HG03521 (cell line): ENCODE measurements around the gene SWT1.
A peak's percentile ranks its signal among the peaks of the same experiment; 100 is the strongest.

ENCODE experiments used
- ATAC-seq: cut with Tn5 transposase; IDR thresholded peaks from one replicate; pipeline ENCODE4 v1.9.1; 2021; ENCODE audit warnings: mild to moderate bottlenecking, moderate library complexity; ENCODE audit not compliant: unreplicated experiment

Gene SWT1, protein sequence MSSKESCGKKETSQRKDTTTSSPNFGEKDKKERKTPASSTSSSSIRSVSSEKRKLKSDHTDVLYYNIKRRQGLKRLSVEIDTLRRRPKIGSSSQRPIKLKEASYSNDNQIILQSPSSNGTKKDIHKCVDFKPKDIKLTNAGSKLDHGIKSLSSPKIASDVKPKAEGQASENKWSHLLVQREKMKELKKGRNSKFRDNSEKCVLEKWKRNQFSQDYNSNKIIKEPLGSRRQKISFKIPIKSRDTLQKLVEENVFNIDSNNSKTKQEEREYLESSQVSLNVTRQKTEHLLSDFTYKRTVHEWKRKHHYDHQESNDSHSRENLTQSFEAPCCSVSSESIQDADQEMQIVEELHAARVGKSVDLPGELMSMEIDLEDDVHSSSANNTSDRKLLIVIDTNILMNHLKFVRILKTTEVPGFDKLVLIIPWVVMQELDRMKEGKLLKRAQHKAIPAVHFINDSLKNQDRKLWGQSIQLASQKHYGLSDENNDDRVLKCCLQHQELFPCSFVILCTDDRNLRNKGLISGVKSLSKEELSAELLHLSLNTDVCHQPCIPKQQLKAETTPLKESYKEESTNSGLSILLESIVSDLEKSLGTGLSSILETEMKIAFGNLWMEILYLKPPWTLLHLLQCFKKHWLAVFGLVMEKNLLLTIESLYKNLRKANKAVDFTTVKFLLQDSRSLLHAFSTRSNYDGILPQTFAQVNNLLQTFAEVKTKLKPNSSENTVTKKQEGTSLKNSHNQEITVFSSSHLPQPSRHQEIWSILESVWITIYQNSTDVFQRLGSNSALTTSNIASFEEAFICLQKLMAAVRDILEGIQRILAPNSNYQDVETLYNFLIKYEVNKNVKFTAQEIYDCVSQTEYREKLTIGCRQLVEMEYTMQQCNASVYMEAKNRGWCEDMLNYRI

DNA sequence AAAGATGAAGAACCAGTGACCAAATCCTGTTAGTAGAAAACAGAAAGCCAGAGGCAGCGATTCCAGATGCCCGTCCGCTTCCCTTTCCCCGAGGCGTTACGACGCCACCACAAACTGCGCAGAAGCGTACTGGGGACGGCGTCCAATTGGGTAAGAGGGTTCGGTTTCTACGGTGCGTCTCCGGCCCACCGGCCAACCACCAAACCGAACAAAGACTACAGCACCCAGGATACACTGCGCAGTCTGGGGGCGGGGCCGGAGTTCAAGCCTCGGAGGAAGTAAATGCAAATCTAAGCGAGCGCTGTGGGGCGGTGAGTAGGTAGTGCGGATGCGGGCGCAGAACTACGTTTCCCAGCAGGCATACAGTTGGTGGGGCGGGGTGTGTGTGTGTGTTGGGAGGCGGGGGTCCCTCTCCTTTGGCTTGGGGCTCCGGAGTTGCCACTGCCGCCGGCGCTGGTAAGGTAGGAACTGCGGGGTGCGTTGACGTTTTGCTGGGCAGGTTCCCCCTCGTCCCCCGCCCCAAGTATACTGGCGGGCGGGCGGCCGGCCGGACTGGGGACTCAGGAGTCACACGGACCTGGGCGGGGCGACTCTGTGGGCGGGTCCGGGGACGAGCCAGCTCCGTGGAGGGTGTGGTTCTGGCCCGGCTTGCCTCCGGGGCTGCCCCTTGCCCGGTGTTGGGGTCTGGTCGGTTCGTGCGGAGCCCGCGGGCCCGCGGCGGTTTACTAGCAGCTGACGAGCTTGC, at the start of gene SWT1, which contains the start of gene TRMT1L:
Gene SWT1 (plus strand): TSS at position 314 of the 745 bp plus-strand sequence. CDS start 3,675 bp downstream, outside the sequence.
Gene TRMT1L (minus strand): TSS at position 100 of the 745 bp plus-strand sequence. CDS start 241 bp downstream, outside the sequence.
- peak; percentile 92 for ATAC-seq

DNA sequence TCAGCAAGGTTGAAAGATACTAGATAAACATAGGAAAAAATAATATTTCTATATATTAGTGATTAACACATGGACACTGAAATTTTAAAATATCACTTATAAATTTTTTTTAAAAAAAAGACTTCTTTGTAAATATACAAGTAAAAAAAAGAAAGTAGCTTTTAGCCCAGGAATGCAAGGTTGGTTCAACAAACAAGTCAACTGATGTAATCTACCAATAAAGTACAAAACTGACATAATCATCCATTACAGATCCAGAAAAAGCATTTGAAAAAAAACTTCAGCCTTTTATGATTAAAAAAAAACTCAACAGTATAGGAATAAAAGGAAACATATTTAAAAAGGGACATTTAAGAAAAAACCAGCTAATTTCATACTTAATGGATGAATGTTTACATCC, 48.6 kb upstream of the SWT1 start:
- ATAC-seq = no peak

DNA sequence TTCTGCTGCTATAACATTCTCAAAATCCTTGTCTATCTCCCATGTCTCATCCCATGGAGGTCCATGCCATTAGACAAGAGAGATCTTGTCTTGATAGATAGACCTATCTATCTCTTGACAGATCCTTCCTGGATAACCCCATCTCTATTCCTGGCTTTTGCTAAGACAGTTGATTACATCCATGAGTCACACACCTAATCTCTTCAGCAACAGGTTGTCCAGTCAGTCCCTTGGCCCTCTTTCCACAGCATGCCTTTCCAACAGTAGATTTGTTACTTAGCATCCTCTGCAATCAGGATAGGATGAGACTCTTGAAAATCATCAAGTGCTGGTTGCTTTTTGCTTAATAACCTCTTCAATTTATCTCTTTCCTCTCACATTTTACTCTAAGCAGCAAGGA, 46.8 kb upstream of the SWT1 start:
- no peak for ATAC-seq

DNA sequence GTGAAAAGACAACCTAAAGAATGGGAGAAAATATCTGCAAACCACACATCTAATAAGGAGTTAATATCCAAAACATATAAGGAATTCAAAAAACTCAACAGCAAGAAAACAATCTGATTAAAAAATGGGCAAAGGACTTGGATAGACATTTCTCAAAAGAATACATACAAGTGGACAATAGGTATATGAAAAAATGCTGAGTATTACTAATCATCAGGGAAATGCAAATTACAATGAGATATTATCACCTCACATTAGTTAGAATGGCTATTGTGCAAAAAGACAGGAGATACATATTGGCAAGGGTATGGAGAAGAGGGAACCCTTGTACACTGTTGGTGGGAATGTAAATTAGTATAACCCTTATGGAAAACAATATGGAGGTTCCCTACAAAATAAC, 45.1 kb upstream of the SWT1 start:
- ATAC-seq = no peak

DNA sequence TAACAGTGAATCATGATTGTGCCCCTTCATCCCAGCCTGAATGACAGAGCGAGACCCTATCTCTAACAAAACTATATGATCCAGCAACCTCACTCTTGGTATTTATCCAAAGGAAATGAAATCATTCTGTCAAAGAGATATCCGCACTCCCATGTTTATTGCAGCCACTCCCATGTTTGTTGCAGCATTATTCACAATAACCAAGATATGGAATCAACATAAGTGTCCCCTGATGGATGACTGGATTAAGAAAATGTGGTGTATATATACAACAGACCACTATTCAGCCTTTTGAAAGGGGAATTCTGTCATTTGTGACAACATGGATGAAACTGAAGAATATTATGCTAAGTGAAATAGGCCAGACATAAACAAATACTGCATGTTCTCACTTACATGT, 44.6 kb upstream of the SWT1 start:
- no peak for ATAC-seq

DNA sequence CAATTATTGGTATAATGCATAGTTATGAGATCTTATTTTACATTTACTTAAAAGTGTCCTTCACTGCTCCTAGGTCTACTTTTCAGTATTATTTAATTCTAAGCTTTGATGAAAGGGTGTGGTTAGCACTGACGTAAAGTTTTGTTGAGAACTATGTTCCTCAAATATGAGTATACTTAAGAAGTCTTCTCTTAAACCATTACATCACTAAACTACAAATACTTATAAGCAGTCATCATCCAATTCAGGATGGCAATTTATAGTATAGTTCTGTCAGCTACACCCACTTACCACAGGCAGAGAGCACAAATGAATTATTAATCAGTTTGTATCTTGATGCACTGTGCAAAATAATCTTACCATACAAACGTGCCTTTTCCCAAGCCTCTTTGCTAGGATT, 27.3 kb upstream of the SWT1 start:
- no peak for ATAC-seq

DNA sequence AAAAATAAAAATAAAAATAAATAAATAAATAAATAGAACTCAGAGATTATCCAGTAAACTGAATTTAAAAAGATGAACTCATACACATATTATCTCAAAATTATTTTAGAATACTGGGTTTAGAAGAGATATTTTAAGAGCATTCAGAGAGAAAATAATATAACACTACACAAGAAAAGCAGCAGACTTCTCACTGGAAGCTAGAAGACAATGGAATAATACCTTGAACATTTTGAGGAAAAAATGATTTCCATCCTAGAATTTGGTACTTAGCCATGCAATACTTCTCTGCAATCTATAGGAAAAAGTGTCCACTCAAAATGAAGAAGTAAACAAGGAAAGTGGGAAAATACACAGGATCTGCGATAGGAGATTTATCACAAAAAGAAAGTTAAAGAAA, 24.4 kb upstream of the SWT1 start:
- ATAC-seq = no peak

DNA sequence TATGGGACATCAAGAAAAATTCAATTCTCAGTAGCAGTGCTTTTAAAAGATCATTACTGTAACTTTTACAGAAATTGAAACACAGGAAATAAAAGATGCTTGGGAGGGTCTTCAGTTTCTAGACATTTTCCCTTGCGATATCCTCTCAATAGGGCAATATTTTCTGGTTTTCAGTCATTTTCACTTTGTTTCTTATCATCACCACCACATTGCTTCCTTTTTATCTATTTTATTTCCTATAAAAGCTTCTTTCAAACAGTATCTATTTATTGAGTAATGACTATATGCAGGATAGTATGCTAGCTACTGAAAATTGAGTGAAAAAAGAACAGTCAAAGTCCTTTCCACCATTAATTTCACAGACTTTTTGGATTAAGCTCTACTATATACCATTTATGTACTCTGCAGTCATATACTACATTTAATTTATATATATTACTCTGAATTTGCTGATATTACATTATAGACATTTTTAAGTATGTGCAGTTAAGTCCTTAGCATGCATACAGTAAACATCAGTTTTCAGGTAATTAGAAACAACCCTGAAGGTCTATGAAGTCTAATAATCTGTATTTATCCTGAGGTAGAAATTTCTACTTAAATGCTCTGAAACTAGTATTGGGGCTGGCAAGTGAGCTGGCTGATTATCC, 18.9 kb upstream of the SWT1 start:
- no peak for ATAC-seq

DNA sequence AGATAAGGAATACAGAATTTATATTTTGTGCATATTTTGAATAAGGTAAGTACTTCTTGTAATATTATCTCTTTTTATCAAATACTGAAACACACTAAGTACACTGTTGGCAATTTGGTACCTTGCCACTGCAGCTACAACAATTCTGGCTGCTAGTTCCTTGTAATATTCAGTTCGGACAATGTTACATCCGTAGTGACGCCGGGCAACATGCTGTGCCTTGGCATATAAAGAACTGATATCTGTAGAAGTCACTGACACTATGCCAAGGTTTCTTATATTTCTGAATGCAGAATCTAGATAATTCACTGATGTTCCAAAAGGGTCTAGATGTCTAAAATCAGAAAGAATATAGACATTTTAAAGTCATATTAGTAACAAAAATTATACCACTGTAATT, 17.7 kb upstream of the SWT1 start:
- no peak for ATAC-seq

DNA sequence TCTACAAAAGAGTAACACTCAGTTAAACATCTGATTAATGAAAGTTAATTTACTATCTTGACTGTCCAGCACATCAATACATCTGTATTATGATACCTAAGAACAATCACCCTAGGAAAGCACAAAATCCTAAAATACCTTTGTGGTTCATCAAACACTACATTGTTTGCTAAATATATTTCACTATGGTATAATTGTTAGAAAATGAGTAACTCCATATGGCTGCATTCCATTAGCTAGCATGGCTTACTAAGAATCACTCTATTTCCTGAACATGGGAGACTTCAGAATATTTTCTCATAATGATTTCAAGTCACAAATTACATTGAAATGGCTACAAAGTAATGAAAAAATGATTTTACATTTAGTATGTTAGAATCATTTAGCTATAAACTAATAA, 12.7 kb upstream of the SWT1 start:
- ATAC-seq = no peak

DNA sequence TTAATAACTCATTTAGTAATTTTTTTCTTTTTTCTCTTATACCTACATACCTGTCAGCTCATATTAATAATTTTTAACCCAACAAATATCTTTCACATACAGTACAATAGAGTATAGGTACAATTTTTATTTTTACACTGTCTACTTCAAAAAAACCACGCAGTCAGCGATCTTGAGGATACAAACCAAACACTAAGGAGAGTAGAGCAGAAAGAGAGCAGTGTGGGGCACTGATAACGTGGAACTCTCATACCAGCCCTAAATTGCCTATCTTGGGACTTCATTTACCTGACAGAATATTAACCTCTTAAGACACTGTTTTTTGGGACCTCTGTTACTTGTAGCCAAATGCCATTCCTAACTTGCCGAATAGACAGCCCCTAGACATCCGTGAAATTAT, 5.8 kb upstream of the SWT1 start:
- ATAC-seq = no peak

DNA sequence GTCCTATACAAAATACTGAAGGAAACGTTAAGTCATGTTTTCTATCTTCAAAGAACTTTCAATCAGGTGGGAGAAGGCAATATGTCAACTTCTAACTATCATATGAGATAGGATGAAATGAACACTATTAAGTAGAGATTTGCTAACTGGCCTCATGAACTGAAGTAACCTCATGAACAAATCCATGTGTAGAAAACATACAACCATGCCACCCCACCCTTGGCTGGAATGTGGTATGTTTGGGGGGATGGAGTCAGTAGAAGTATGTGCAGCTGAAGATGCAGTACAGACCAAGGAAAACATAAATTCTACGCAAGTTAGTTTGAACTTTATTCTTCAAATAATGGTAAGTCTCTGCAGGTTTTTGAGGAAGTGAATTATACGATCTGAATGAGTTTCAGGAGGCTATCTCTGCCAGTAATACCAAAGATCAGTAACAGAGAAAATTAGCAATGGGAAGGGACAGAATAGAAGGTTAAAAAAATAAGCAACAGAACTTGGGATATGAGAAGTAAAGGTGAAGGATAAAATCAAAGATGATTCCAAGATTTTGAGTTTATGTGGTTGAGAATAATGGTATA, 4.7 kb upstream of the SWT1 start:
- ATAC-seq = no peak

DNA sequence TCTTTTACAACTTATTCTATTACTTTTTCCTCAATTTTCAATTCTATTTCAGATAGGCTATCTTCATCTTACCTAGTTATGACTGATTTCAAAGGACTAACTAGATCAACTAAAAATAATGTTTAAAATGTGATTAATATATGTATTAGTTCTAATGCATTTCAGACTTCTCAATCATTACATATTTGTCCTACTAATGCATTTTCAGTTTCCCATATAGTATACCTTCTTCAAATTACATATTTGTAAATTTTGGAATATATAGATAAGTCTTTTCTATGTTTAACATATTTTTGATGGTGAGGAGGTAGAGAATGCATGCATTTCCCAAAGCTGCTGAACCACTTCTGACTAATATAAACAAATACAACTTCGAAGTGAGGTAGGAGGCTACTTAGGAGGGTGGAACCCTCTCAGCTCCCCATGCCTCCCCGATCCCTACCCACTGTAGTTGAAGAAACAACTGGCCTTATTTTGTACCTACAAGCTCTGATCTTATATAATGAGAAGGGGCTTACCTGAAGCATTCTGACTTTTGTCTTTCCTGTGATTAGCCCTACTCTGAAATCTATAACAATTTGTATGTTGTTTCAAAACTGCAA, 2.0 kb upstream of the SWT1 start:
- no peak for ATAC-seq

DNA sequence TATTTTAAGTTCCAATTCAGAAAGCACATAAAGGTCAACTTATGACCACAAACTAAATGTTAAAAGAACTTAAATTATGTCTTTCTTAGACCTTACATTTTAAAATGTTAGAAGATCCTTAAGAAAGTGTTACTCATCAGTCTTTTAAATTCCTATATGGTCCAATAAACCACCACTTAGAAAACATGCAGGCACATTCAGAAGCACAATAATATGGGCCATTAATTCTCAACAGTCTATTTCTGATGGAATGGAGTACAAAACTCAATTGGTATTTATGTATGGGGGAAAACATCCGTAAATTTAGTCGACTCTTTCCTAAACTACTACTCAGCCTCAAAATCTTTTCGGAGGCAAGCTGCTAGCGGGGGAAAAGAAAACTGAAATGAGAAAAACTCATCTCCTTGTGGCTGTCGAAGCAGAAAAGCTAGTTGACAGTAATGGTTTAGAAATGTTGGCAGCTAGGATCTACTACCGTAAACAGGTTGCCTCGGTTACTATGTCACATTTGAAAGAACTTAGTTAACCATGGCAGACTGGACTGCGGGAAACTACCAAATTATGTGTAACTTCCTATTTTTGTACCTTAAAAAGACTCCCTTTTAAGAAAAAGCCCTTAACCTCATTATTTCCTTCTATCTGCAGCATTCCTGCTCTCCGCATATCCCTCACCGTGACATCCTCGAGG, 1.2 kb upstream of the SWT1 start:
- ATAC-seq = peak; percentile 3

DNA sequence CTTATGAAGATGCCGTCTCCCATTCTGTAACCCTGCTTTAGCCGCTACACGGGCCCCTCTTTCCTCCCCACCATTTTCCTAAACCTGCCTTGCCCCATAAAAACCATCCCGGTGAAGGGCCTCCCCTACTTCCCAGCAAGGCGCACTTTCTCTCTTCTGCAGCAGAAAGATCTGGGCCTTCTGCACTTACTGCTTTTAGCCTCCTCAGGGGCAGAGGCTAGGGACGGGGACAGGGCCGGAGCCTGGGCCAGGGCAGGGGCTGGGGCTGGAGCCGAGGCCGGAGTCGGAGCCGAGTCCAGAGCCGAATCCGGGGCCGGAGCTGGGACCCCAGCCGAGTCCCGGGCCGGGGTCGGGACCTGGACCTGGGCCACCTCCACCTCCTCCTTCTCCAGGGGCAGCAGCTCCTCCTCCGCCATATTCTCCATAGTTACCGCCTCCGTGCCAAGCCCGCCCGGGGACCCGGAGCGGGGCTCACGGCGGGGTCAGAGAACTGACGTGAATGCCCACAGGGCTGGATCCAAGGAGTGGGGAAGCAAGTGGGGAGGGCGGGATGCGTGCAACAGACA, 596 bp upstream of the SWT1 start:
- ATAC-seq = peak; percentile 20

DNA sequence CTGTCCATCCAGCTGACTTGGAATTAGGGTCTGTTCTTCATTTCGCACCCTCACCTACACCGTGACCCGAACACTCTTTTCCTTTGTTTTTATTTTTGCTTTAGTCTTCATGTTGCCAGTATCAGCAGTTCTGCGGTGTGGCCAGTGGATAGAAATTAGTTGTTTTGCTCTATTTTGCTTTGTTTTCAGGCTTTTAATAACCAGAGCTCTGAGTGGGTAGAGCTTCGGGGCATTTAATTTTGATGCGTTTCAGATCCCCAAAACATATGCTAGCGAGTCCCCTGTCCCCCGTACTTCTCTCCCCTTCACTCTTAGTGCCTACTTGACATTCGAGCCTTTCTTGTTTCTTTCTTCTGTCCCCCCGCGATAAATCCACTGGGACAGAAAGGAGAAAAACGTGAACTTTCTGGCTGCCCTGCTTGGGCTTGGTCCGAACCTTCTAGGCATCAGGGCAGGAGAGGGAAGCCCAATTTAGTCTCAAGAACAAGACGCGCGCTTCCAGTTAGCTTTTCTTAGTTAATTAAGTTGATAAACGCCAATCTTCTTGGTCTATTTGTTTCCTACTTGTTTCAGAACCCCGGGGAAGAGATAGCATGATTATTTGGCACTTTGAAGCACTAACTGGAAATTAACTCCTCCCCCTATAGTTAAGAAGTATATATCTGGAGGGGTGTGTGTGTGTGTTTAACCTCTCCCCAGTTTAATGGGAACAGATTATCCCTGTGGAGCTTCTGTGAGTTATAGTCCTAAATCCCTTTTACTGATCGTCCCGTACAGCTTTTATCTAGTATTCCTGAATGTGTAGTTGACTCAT, 839 bp downstream of the SWT1 start:
- no peak for ATAC-seq

DNA sequence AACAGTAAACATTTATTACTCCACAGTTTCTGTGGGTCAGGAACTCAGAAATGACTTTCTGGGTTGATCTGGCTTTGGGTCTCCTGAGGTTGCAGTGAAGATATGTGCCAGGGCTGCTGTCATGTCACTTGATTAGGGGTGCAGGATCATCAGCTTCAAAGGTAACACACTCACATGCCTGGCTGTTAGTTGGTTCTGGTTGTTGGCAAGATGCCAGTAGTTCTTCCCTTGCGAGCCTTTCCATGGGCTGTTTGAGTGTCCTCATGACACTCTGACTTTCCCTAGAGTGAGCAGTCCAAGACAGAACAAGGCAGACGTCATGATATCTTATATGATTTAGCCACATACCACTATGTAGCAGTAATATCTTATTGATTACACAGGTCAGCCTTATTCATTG, 1.8 kb downstream of the SWT1 start:
- ATAC-seq = no peak

DNA sequence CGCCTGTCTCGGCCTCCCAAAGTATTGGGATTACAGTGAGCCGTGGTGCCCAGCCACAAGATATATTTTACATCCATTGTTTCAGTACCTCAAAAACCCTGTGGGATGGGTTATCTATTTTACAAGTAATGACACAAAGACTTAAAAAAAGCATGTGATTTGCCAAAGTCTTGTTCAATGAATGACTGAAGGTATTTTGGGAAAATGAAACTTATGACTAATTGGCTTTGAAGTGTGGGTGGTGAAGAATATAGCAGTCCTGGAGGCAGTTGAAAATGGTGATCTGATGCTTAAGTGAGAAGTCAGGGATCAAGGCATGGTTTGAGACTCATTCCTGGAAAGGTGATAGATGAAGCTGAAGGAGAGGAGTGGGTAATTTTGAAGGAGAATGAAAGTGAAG, 3.0 kb downstream of the SWT1 start:
- no peak for ATAC-seq
